ENCODE data around the gene CSPG4. TPM values are rescaled to one million over a fixed set of nuclear protein-coding genes. Genes with fewer than 3 reads are reported as not detected.

The CSPG4 gene
- total RNA-seq, 1 experiment from 2014 or later: 2.0 TPM

- no peak overlapping the region for H2BK20ac ChIP-seq (ENCODE audit: low read depth, low read length, poor library complexity, severe bottlenecking)
- H2AK5ac ChIP-seq (ENCODE audit: insufficient read length, low read length): no peak overlapping the region
- no peaks in the 10 kb centered on the region for H3K9me3 ChIP-seq (ENCODE audit: control insufficient read depth, low read depth, low read length)
- TF ChIP-seq, protein P1, sequence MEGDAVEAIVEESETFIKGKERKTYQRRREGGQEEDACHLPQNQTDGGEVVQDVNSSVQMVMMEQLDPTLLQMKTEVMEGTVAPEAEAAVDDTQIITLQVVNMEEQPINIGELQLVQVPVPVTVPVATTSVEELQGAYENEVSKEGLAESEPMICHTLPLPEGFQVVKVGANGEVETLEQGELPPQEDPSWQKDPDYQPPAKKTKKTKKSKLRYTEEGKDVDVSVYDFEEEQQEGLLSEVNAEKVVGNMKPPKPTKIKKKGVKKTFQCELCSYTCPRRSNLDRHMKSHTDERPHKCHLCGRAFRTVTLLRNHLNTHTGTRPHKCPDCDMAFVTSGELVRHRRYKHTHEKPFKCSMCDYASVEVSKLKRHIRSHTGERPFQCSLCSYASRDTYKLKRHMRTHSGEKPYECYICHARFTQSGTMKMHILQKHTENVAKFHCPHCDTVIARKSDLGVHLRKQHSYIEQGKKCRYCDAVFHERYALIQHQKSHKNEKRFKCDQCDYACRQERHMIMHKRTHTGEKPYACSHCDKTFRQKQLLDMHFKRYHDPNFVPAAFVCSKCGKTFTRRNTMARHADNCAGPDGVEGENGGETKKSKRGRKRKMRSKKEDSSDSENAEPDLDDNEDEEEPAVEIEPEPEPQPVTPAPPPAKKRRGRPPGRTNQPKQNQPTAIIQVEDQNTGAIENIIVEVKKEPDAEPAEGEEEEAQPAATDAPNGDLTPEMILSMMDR (conservative IDR thresholded peaks at IDR 0.05): no peak
- H3K4me1 Mint-ChIP-seq: peaks cover 23 to 27% of the 10 kb centered on the region in 2 experiments
- H4K20me1 ChIP-seq (ENCODE audit: control insufficient read depth, insufficient read depth, insufficient read length): no peaks in the 10 kb centered on the region
- no peaks in the 10 kb centered on the region for H3K79me1 ChIP-seq (ENCODE audit: insufficient read depth, low read depth, low read length, poor library complexity, severe bottlenecking)
- no peak overlapping the region for H3K14ac ChIP-seq (ENCODE audit: insufficient read depth, low read length)
- no peaks in the 10 kb centered on the region for H3K23me2 ChIP-seq (ENCODE audit: insufficient read length, low read depth, low read length, poor library complexity, severe bottlenecking)
- no CpG with 5 or more reads among the region's 4 CpGs for WGBS (ENCODE audit: extremely low coverage, insufficient read length, low lambda C conversion rate)
- H2AFZ ChIP-seq (ENCODE audit: low read length): no peak overlapping the region
- no peak overlapping the region for H3K27ac ChIP-seq (ENCODE audit: insufficient read length, low read depth, low read length)
- no peaks in the 10 kb centered on the region for H3K9me3 Mint-ChIP-seq
- no peak overlapping the region for H4K5ac ChIP-seq (ENCODE audit: insufficient read length, low read depth, low read length)
- H3K56ac ChIP-seq (ENCODE audit: insufficient read length, low read depth, low read length): no peak overlapping the region
- H3K18ac ChIP-seq (ENCODE audit: insufficient read length, low read depth, low read length): no peak overlapping the region
- DNase-seq: no peak
- no peak overlapping the region for H4K91ac ChIP-seq (ENCODE audit: insufficient read length, low read depth, low read length)
- H4K8ac ChIP-seq (replicated peaks; ENCODE audit: insufficient read length, low read depth, low read length): no peak overlapping the region
- H3K36me3 Mint-ChIP-seq (ENCODE audit: insufficient read depth in 1 of 3, low read depth in 3 of 3): peaks cover 18 to 51% (median 35%) of the 10 kb centered on the region in 3 experiments
- no peaks in the 10 kb centered on the region for H3K27me3 Mint-ChIP-seq (ENCODE audit: low read depth)
- no peaks in the 10 kb centered on the region for H3K27me3 ChIP-seq (ENCODE audit: insufficient read depth, low read length)
- no peak overlapping the region for H2BK120ac ChIP-seq (ENCODE audit: low read depth, low read length, poor library complexity, severe bottlenecking)
- no peak overlapping the region for H3K4ac ChIP-seq (ENCODE audit: low read depth, low read length)
- H3K4me2 ChIP-seq (ENCODE audit: insufficient read depth, insufficient read length, low read length): no peak overlapping the region
- H3K23ac ChIP-seq (ENCODE audit: insufficient read length, low read depth, low read length): no peak overlapping the region
- H3T11ph ChIP-seq (ENCODE audit: low read length): no peak overlapping the region
- H3K4me3 Mint-ChIP-seq: no peak overlapping the region
- H2BK12ac ChIP-seq (ENCODE audit: insufficient read length, low read depth, low read length): no peak overlapping the region
- H3K79me2 ChIP-seq (ENCODE audit: insufficient read depth, low read length): no peaks in the 10 kb centered on the region; the same call in 1 of the 2 replicates
- H2BK15ac ChIP-seq (ENCODE audit: low read depth, low read length): no peak overlapping the region
- peaks cover 2% of the 10 kb centered on the region; the same call in 1 of the 2 replicates for H3K4me1 ChIP-seq (ENCODE audit: insufficient read depth, low read length)
- H2BK5ac ChIP-seq (ENCODE audit: insufficient read length, low read length): no peak overlapping the region
- H3K9ac ChIP-seq (ENCODE audit: extremely low read depth, insufficient read length, low read length): no peak overlapping the region
- H3K27ac Mint-ChIP-seq: peak overlapping the region in 2 of 3 experiments; percentile 48 to 64; a peak in 2 of 7 replicates
Observed at GRCh38 chr15:75655931-75656330, 56.7 kb downstream of the CSPG4 start.

Measured in H9 (cell line).